Breast epithelium (tissue), 3 donors: ENCODE measurements around the gene SDK2.

ENCODE experiments used
- POLR2A ChIP-seq: fragments of 450-650 bp; IDR thresholded peaks from one replicate; pipeline ENCODE4 v1.6.1; 2016; ENCODE audit warnings: antibody characterized with exemption, mild to moderate bottlenecking, moderate library complexity
- TF ChIP-seq, protein P1 (sequence below), 3 donors: fragments of 450-650 bp; IDR thresholded peaks; one replicate each; pipeline ENCODE4 v1.5.1; 2016 to 2017; ENCODE audit warnings: antibody characterized with exemption in 3 of 3, mild to moderate bottlenecking in 3 of 3, moderate library complexity in 3 of 3

DNA sequence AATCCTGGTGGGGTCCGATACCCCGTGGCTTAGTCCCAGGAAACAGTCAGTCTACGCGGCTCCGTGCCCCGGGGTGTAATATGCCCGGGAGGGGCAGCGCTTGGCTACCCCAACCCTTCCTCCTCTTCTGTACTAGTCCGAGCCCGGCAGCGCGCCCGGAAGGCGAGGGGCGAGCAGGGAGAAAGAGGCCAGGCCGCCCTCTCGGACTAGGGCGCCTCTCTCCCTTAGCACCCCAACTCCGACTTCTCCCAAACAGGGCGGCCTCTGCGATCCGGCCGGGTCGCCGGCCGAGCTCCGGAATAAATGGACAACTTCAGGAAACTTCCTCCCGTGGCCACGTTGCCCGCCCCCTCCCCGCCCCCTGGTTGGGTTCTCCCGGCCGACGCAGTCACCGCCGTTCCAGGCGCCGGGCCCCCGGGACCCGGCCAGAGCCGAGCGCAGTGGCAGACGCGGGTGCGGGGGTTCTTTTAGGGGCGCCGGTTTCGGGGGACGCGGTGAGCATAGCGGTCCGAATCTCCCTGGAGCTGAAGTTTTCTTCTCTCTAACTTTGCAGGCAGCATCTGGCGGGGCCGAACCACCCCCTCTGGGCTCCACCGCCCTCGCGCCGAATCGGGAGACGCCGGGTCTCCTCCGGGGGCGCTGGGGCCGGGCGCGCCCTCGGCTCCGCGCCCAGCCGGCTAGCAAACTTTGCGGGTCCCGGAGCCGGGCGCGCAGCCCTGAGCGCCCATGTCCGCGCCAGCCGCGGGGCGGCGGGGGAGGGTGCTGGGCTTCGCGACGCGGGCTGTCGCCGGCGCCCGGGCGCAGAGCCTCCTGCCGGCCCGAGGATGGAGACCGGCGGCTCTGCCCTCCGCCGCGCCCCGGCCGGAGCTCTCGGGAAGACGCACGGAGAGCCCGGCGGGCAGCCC lies at the start of gene SDK2:
- TF ChIP-seq, protein P1, sequence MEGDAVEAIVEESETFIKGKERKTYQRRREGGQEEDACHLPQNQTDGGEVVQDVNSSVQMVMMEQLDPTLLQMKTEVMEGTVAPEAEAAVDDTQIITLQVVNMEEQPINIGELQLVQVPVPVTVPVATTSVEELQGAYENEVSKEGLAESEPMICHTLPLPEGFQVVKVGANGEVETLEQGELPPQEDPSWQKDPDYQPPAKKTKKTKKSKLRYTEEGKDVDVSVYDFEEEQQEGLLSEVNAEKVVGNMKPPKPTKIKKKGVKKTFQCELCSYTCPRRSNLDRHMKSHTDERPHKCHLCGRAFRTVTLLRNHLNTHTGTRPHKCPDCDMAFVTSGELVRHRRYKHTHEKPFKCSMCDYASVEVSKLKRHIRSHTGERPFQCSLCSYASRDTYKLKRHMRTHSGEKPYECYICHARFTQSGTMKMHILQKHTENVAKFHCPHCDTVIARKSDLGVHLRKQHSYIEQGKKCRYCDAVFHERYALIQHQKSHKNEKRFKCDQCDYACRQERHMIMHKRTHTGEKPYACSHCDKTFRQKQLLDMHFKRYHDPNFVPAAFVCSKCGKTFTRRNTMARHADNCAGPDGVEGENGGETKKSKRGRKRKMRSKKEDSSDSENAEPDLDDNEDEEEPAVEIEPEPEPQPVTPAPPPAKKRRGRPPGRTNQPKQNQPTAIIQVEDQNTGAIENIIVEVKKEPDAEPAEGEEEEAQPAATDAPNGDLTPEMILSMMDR (IDR thresholded peaks at IDR 0.05), result no peak
- TF ChIP-seq POLR2A, result no peak
